Keratinocyte (primary cell): ENCODE results near the gene NLK. TPM values are rescaled to one million over a fixed set of nuclear protein-coding genes. Genes with fewer than 3 reads are reported as not detected.

Experiments used
- DNase-seq: peaks from one replicate; pipeline ENCODE4 v3.0.0-alpha.2; 2011; ENCODE audit warnings: low read depth, missing footprints, low spot score
- FAIRE-seq: peaks from 2 replicates; lab custom pipeline; 2011; peaks lifted over from hg19 to GRCh38; lab: Jason Lieb, UNC
- H2AFZ ChIP-seq: 2 replicates; pipeline ENCODE4 v1.6.0; 2012; ENCODE audit warnings: low read length, control low read depth, inconsistent platforms; ENCODE audit not compliant: control insufficient read depth
- H3K27ac ChIP-seq: 2 replicates; pipeline ENCODE4 v1.5.1; 2011; ENCODE audit warnings: low read length; ENCODE audit not compliant: control insufficient read depth, insufficient read depth
- H3K27me3 ChIP-seq: 3 replicates; pipeline ENCODE4 v1.6.0; 2011; ENCODE audit warnings: low read length; ENCODE audit not compliant: control insufficient read depth, insufficient read depth; ENCODE audit errors: extremely low read depth
- H3K36me3 ChIP-seq, 2 experiments: 2 replicates in 1 of 2; 3 replicates in 1 of 2; pipeline ENCODE4 v1.5.1; 2011; ENCODE audit warnings: low read length in 2 of 2, mild to moderate bottlenecking in 1 of 2; ENCODE audit not compliant: control insufficient read depth in 2 of 2, insufficient read depth in 2 of 2; ENCODE audit errors: extremely low read depth in 1 of 2
- H3K4me1 ChIP-seq: 3 replicates; pipeline ENCODE4 v1.5.1; 2011; ENCODE audit warnings: low read length; ENCODE audit not compliant: control insufficient read depth, insufficient read depth; ENCODE audit errors: extremely low read depth
- H3K4me2 ChIP-seq: 3 replicates; pipeline ENCODE4 v1.6.0; 2011; ENCODE audit warnings: low read depth, low read length; ENCODE audit not compliant: control insufficient read depth, insufficient read depth; ENCODE audit errors: extremely low read depth
- H3K4me3 ChIP-seq, 3 experiments: fragments of 200-600 bp in 1 of 3; sonication (generic) in 1 of 3; 2 replicates in 2 of 3; 3 replicates in 1 of 3; pipeline ENCODE4 v1.5.1; 2011 to 2016; ENCODE audit warnings: low read length in 3 of 3, mild to moderate bottlenecking in 3 of 3, control low read depth in 2 of 3, inconsistent platforms in 1 of 3, low read depth in 1 of 3, mixed read lengths in 1 of 3, mixed run types in 1 of 3, moderate library complexity in 1 of 3; ENCODE audit not compliant: control insufficient read depth in 2 of 3, insufficient read depth in 2 of 3; ENCODE audit errors: extremely low read depth in 1 of 3
- H3K79me2 ChIP-seq: 2 replicates; pipeline ENCODE4 v1.6.0; 2012; ENCODE audit warnings: low read length; ENCODE audit not compliant: control insufficient read depth, insufficient read depth
- H3K9ac ChIP-seq: 3 replicates; pipeline ENCODE4 v1.6.0; 2011; ENCODE audit warnings: low read length; ENCODE audit not compliant: control insufficient read depth, insufficient read depth; ENCODE audit errors: extremely low read depth
- H3K9me1 ChIP-seq: 3 replicates; pipeline ENCODE4 v1.6.0; 2011; ENCODE audit warnings: low read length; ENCODE audit not compliant: control insufficient read depth, insufficient read depth; ENCODE audit errors: extremely low read depth
- H3K9me3 ChIP-seq: 2 replicates; pipeline ENCODE4 v1.5.1; 2012; ENCODE audit warnings: low read depth, low read length; ENCODE audit not compliant: control insufficient read depth
- H4K20me1 ChIP-seq: 3 replicates; pipeline ENCODE4 v1.6.0; 2011; ENCODE audit warnings: low read length; ENCODE audit not compliant: control insufficient read depth, insufficient read depth; ENCODE audit errors: extremely low read depth
- CTCF ChIP-seq, 3 experiments: IDR thresholded peaks in 1 of 3; conservative IDR thresholded peaks in 1 of 3; optimal IDR thresholded peaks in 1 of 3; 2 replicates in 2 of 3; 3 replicates in 1 of 3; pipeline versions ENCODE3 to v1.5.1; 2011; ENCODE audit warnings: low read length in 3 of 3, mild to moderate bottlenecking in 3 of 3, moderate library complexity in 2 of 3, control low read depth in 1 of 3, inconsistent platforms in 1 of 3; ENCODE audit not compliant: insufficient read depth in 2 of 3; ENCODE audit errors: extremely low read depth in 1 of 3
- EZH2 ChIP-seq: IDR thresholded peaks from one replicate; pipeline ENCODE4 v1.6.1; 2012; ENCODE audit warnings: inconsistent platforms, mild to moderate bottlenecking, low read length, moderate library complexity
- dilution Hi-C: fragments of 300-500 bp; cut with MboI; formaldehyde crosslinking; loops from one replicate; pipeline ENCODE4 v1.7.0; 2020; ENCODE audit warnings: low sequenced_read_pairs; ENCODE audit not compliant: extremely low pct_ligation_motif_present
- polyA plus RNA-seq, 5 experiments: library from polyadenylated mRNA; depleted of rRNA in 3 of 5; stranded (reverse) in 3 of 5; stranded (forward) in 1 of 5; unstranded in 1 of 5; fragments of >200 nt; gene quantifications; 1 replicate in 1 of 5; 2 replicates in 3 of 5; 3 replicates in 1 of 5; pipeline versions ENCODE4 v1.2.1 to v1.2.3, GENCODE V29; 2011 to 2012; ENCODE audit warnings: missing spikeins in 2 of 5, low read depth in 1 of 5, low replicate concordance in 1 of 5

The NLK gene
- polyA plus RNA-seq, 1 donor (not counting 4 experiments of a cell fraction or from before 2014, with no cell fraction given): 20.9 TPM

- Histone ChIP-seq H3K27ac (no peak overlapping the region), H2AFZ (no peak overlapping the region), H3K9me1 (no peaks in the 10 kb centered on the region), H4K20me1 (peaks cover 4% of the 10 kb centered on the region), H3K79me2 (peaks cover 33% of the 10 kb centered on the region), H3K27me3 (no peaks in the 10 kb centered on the region), H3K9me3 (no peaks in the 10 kb centered on the region), H3K36me3 (no peaks in the 10 kb centered on the region), H3K4me3 (no peak overlapping the region), H3K9ac (no peak overlapping the region), H3K4me1 (no peaks in the 10 kb centered on the region), H3K4me2 (no peak overlapping the region)
- dilution Hi-C loops: no loop called here
- DNase-seq: no peak
- FAIRE-seq: no peak
- TF ChIP-seq EZH2 (no peak), CTCF (optimal IDR thresholded peaks at IDR 0.05 in 1 of 3, IDR thresholded peaks at IDR 0.05 in 1 of 3, conservative IDR thresholded peaks at IDR 0.05 in 1 of 3; ENCODE audit: extremely low read depth in 1 of 3, insufficient read depth in 2 of 3, low read length in 3 of 3) (no peak)
Observed at GRCh38 chr17:28096756-28097155, 54.3 kb downstream of the NLK start.

DNA sequence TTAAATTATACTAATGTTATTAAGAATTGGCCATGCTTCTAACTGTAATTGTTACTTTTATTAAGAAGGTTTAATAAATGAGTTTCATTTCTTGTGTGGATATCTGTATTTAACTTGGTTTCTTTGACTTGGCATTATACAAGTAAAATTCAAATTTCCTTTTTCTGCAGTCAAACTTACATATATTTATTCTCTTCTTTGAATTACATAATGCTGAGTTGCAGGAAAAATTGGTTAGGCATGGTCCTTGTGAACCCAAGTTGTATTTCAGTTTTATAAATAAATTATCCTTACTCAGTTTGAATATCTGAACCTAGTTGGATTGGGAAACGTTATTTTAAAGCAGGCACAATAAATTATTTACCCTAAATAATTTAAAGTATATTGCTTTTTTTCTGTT lies 54.8 kb downstream of the NLK start:
- Histone ChIP-seq H3K4me1 (no peaks in the 10 kb centered on the region), H3K9me1 (no peaks in the 10 kb centered on the region), H3K27me3 (no peaks in the 10 kb centered on the region), H3K36me3 (no peaks in the 10 kb centered on the region), H2AFZ (no peak overlapping the region), H3K27ac (no peak overlapping the region), H3K4me3 (no peak overlapping the region), H3K9ac (no peak overlapping the region), H4K20me1 (peaks cover 2% of the 10 kb centered on the region), H3K4me2 (no peak overlapping the region), H3K79me2 (peaks cover 29% of the 10 kb centered on the region), H3K9me3 (no peaks in the 10 kb centered on the region)
- dilution Hi-C loops: no loop called here
- FAIRE-seq: no peak
- no peak for TF ChIP-seq EZH2
- no peak for TF ChIP-seq CTCF (optimal IDR thresholded peaks at IDR 0.05 in 1 of 3, IDR thresholded peaks at IDR 0.05 in 1 of 3, conservative IDR thresholded peaks at IDR 0.05 in 1 of 3; ENCODE audit: extremely low read depth in 1 of 3, insufficient read depth in 2 of 3, low read length in 3 of 3)
- DNase-seq: no peak
